Breast epithelium (tissue), 4 donors: ENCODE results near the gene NKIRAS1. TPM values are rescaled to one million over a fixed set of nuclear protein-coding genes. Genes with fewer than 3 reads are reported as not detected.

ENCODE experiments used
- DNase-seq, 2 donors: peaks; one replicate each; pipeline ENCODE4 v3.0.0-alpha.2; 2019; ENCODE audit warnings: low spot score in 2 of 2
- H3K27ac ChIP-seq, 2 donors: fragments of 200-600 bp; sonication (generic) in 1 of 2; one replicate each; pipeline ENCODE4 v1.5.1; 2016 to 2019; ENCODE audit warnings: mild to moderate bottlenecking in 1 of 2
- H3K27me3 ChIP-seq, 2 donors: fragments of 200-600 bp; sonication (generic) in 1 of 2; one replicate each; pipeline versions ENCODE4 v1.5.1 to v1.6.0; 2017 to 2019; ENCODE audit warnings: control low read depth in 1 of 2, mild to moderate bottlenecking in 1 of 2
- H3K36me3 ChIP-seq: fragments of 200-600 bp; one replicate; pipeline ENCODE4 v1.5.1; 2019
- H3K4me1 ChIP-seq, 2 donors: fragments of 200-600 bp; sonication (generic); one replicate each; pipeline ENCODE4 v1.5.1; 2016 to 2019; ENCODE audit warnings: control low read depth in 1 of 2
- H3K4me3 ChIP-seq, 3 donors: fragments of 200-600 bp; sonication (generic); 1 replicate in 2 of 3; 2 replicates in 1 of 3; pipeline ENCODE4 v1.5.1; 2016 to 2019; ENCODE audit warnings: mild to moderate bottlenecking in 3 of 3, moderate library complexity in 2 of 3
- H3K9me3 ChIP-seq, 2 donors: fragments of 200-600 bp; sonication (generic) in 1 of 2; one replicate each; pipeline ENCODE4 v1.5.1; 2016 to 2019; ENCODE audit warnings: control low read depth in 1 of 2
- CTCF ChIP-seq, 3 donors: fragments of 450-650 bp; IDR thresholded peaks; one replicate each; pipeline ENCODE4 v1.5.1; 2016 to 2017; ENCODE audit warnings: antibody characterized with exemption in 3 of 3, mild to moderate bottlenecking in 3 of 3, moderate library complexity in 3 of 3
- POLR2A ChIP-seq: fragments of 450-650 bp; IDR thresholded peaks from one replicate; pipeline ENCODE4 v1.6.1; 2016; ENCODE audit warnings: antibody characterized with exemption, mild to moderate bottlenecking, moderate library complexity
- POLR2AphosphoS5 ChIP-seq, 3 donors: sonication (generic); formaldehyde crosslinking; IDR thresholded peaks; one replicate each; pipeline ENCODE4 v1.6.1; 2017; ENCODE audit warnings: antibody characterized with exemption in 3 of 3
- intact Hi-C: fragments of 100-400 bp; cut with DNase I; formaldehyde crosslinking; loops from one replicate; pipeline ENCODE4 v1.15.1; 2023; ENCODE audit warnings: low total_unique reads
- total RNA-seq, 3 donors: library from RNA; depleted of rRNA; stranded (reverse); fragments of >200 nt; gene quantifications; one replicate each; pipeline ENCODE4 v1.1.0, GENCODE V29; 2016

The NKIRAS1 gene
- total RNA-seq, 3 donors from 2014 or later, result 15.7 to 20.3 (median 19.2) TPM

- no peak for DNase-seq
- Histone ChIP-seq H3K4me1 (no peaks in the 10 kb centered on the region), H3K36me3 (no peaks in the 10 kb centered on the region), H3K27me3 (no peaks in the 10 kb centered on the region), H3K4me3 (no peak overlapping the region), H3K9me3 (no peaks in the 10 kb centered on the region), H3K27ac (no peak overlapping the region)
- intact Hi-C loops, result no loop called here
- no peak for TF ChIP-seq CTCF (IDR thresholded peaks at IDR 0.05)
- TF ChIP-seq POLR2A, result no peak
- no peak for TF ChIP-seq POLR2AphosphoS5 (IDR thresholded peaks at IDR 0.05)
Observed at GRCh38 chr3:23940775-23941174, 24.0 kb upstream of the NKIRAS1 start.

GRCh38 chr3:23938688-23939087 lies 21.9 kb upstream of the NKIRAS1 start:
- no peaks in the 10 kb centered on the region for H3K9me3 ChIP-seq
- H3K27me3 ChIP-seq, result no peaks in the 10 kb centered on the region
- no peaks in the 10 kb centered on the region for H3K36me3 ChIP-seq
- TF ChIP-seq POLR2A (no peak), POLR2AphosphoS5 (IDR thresholded peaks at IDR 0.05) (no peak), CTCF (IDR thresholded peaks at IDR 0.05) (no peak)
- intact Hi-C loops, result no loop called here
- DNase-seq, result no peak
- H3K4me3 ChIP-seq, result no peak overlapping the region
- no peaks in the 10 kb centered on the region for H3K4me1 ChIP-seq
- H3K27ac ChIP-seq, result no peak overlapping the region

GRCh38 chr3:23937296-23937695 lies 20.5 kb upstream of the NKIRAS1 start:
- H3K4me1 ChIP-seq, result no peaks in the 10 kb centered on the region
- no peak for DNase-seq
- H3K4me3 ChIP-seq, result no peak overlapping the region
- no peak overlapping the region for H3K27ac ChIP-seq
- TF ChIP-seq CTCF (IDR thresholded peaks at IDR 0.05) (no peak), POLR2AphosphoS5 (IDR thresholded peaks at IDR 0.05) (no peak), POLR2A (no peak)
- H3K9me3 ChIP-seq, result no peaks in the 10 kb centered on the region
- no peaks in the 10 kb centered on the region for H3K27me3 ChIP-seq
- no peaks in the 10 kb centered on the region for H3K36me3 ChIP-seq
- intact Hi-C loops, result no loop called here

GRCh38 chr3:23934253-23934652 lies 17.5 kb upstream of the NKIRAS1 start:
- intact Hi-C loops, result no loop called here

GRCh38 chr3:23932571-23932970 lies 15.8 kb upstream of the NKIRAS1 start:
- intact Hi-C loops, result no loop called here

More at GRCh38 chr3:23934253-23934652, 17.5 kb upstream of the NKIRAS1 start:
- H3K27ac ChIP-seq, result no peak overlapping the region
- no peak overlapping the region for H3K4me3 ChIP-seq
- H3K4me1 ChIP-seq, result no peaks in the 10 kb centered on the region
- H3K36me3 ChIP-seq, result no peaks in the 10 kb centered on the region
- DNase-seq, result no peak
- no peaks in the 10 kb centered on the region for H3K27me3 ChIP-seq
- no peaks in the 10 kb centered on the region for H3K9me3 ChIP-seq
- TF ChIP-seq CTCF (IDR thresholded peaks at IDR 0.05) (no peak), POLR2A (no peak), POLR2AphosphoS5 (IDR thresholded peaks at IDR 0.05) (no peak)

More at GRCh38 chr3:23932571-23932970, 15.8 kb upstream of the NKIRAS1 start:
- H3K4me3 ChIP-seq, result no peak overlapping the region
- no peaks in the 10 kb centered on the region for H3K4me1 ChIP-seq
- H3K9me3 ChIP-seq, result no peaks in the 10 kb centered on the region
- TF ChIP-seq POLR2A (no peak), POLR2AphosphoS5 (IDR thresholded peaks at IDR 0.05) (no peak), CTCF (IDR thresholded peaks at IDR 0.05) (no peak)
- no peaks in the 10 kb centered on the region for H3K36me3 ChIP-seq
- H3K27ac ChIP-seq, result no peak overlapping the region
- no peak for DNase-seq
- no peaks in the 10 kb centered on the region for H3K27me3 ChIP-seq
